RPMI7951 (cell line): ENCODE data around the gene VPS51. TPM values are rescaled to one million over a fixed set of nuclear protein-coding genes. Genes with fewer than 3 reads are reported as not detected.
"Not testable (repeated sequence)": the region's sequence is repeated elsewhere in the genome, so short reads cannot be mapped to it uniquely, and the experiment has no call there.

ENCODE experiments used
- DNase-seq: peaks from one replicate; pipeline ENCODE4 v3.0.0-alpha.2; 2012; ENCODE audit warnings: low read depth
- total RNA-seq: library from RNA; depleted of rRNA; stranded (reverse); fragments of >200 nt; shearing (Covaris generic); gene quantifications from 2 replicates; pipeline ENCODE4 v1.2.3, GENCODE V29; 2014

The VPS51 gene
- total RNA-seq, 1 experiment from 2014 or later = 48.7 TPM

- not testable (repeated sequence) for DNase-seq
These were observed 23.1 kb downstream of the VPS51 start for GRCh38 chr11:65118891-65119669.

- no peak for DNase-seq
These were observed 23.6 kb downstream of the VPS51 start for GRCh38 chr11:65119670-65119995.

GRCh38 chr11:65120831-65121230, 24.8 kb downstream of the VPS51 start:
- DNase-seq = no peak

- DNase-seq = no peak
These were observed 25.4 kb downstream of the VPS51 start for GRCh38 chr11:65121447-65121864.

GRCh38 chr11:65121865-65122696, 26.1 kb downstream of the VPS51 start, which contains the start of the genes FAU and MRPL49:
Gene FAU, minus strand, starts transcription at chr11:65122134. Its CDS starts 321 bp downstream, at chr11:65121813.
Gene MRPL49, plus strand, starts transcription at chr11:65122321. Its CDS starts 26 bp downstream, at chr11:65122347.
- DNase-seq = peak; percentile 94

GRCh38 chr11:65124480-65125196, 28.6 kb downstream of the VPS51 start:
- no peak for DNase-seq

GRCh38 chr11:65125197-65126056, 29.4 kb downstream of the VPS51 start:
- DNase-seq = no peak

GRCh38 chr11:65126624-65127274, 30.7 kb downstream of the VPS51 start:
- no peak for DNase-seq

- DNase-seq = no peak
These were observed 31.6 kb downstream of the VPS51 start for GRCh38 chr11:65127473-65128181.

- no peak for DNase-seq
These were observed 32.5 kb downstream of the VPS51 start for GRCh38 chr11:65128182-65129145.

- no peak for DNase-seq
These were observed 33.8 kb downstream of the VPS51 start for GRCh38 chr11:65129649-65130441.

- no peak for DNase-seq
These were observed 34.8 kb downstream of the VPS51 start for GRCh38 chr11:65130631-65131416.

GRCh38 chr11:65131417-65131776, 35.4 kb downstream of the VPS51 start:
- no peak for DNase-seq

GRCh38 chr11:65131895-65132237, 35.9 kb downstream of the VPS51 start:
- DNase-seq = no peak

GRCh38 chr11:65132238-65132987, 36.4 kb downstream of the VPS51 start:
- no peak for DNase-seq

GRCh38 chr11:65132988-65133700, 37.1 kb downstream of the VPS51 start:
- DNase-seq = no peak
